Neural progenitor cell (in vitro differentiated cells): ENCODE measurements around the gene CALN1.

ENCODE experiments used
- EZH2 ChIP-seq: fragments of 200-600 bp; sonication (generic); IDR thresholded peaks from 2 replicates; pipeline ENCODE4 v1.6.1; 2017; ENCODE audit warnings: antibody characterized with exemption, mild to moderate bottlenecking, moderate library complexity
- EZH2phosphoT487 ChIP-seq: fragments of 200-600 bp; sonication (generic); IDR thresholded peaks from 2 replicates; pipeline ENCODE4 v1.6.1; 2017; ENCODE audit warnings: antibody characterized with exemption
- TF ChIP-seq, protein P1 (sequence below): fragments of 200-600 bp; sonication (generic); IDR thresholded peaks from 2 replicates; pipeline ENCODE4 v1.5.1; 2017; ENCODE audit warnings: antibody characterized with exemption, mild to moderate bottlenecking

GRCh38 chr7:72446131-72446530 is 34.0 kb upstream of the CALN1 start:
- TF ChIP-seq EZH2 (no peak), EZH2phosphoT487 (no peak)
- TF ChIP-seq, protein P1, sequence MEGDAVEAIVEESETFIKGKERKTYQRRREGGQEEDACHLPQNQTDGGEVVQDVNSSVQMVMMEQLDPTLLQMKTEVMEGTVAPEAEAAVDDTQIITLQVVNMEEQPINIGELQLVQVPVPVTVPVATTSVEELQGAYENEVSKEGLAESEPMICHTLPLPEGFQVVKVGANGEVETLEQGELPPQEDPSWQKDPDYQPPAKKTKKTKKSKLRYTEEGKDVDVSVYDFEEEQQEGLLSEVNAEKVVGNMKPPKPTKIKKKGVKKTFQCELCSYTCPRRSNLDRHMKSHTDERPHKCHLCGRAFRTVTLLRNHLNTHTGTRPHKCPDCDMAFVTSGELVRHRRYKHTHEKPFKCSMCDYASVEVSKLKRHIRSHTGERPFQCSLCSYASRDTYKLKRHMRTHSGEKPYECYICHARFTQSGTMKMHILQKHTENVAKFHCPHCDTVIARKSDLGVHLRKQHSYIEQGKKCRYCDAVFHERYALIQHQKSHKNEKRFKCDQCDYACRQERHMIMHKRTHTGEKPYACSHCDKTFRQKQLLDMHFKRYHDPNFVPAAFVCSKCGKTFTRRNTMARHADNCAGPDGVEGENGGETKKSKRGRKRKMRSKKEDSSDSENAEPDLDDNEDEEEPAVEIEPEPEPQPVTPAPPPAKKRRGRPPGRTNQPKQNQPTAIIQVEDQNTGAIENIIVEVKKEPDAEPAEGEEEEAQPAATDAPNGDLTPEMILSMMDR = no peak
